ENCODE data around the gene DYSF. TPM values are rescaled to one million over a fixed set of nuclear protein-coding genes. Genes with fewer than 3 reads are reported as not detected.
A peak's percentile ranks its signal among the peaks of the same experiment; 100 is the strongest.

The DYSF gene
- total and polyA plus RNA-seq, 8 donors, result 17.8 to 71.4 (median 21.6) TPM

DNA sequence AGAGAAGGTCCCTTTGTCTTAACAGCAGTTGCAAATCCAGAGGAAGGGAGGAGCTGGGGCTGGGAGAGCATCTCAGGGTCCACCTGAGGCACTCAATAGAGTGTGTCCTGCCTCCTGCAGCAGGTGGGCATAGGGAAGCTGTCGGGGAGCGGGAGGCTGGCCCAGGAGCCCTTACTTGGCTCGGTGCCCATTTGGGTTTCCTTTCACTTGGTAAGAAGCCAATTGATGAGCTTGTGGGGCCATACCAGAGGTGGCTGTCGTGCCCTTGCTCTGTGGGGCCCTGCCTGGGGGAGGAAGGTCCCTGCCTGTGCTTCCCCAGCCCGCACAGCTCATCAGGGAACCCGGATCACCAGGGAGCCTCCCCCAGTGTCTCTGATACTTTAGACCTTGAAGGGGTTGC lies 229.7 kb downstream of the DYSF start:
- H3K27me3 ChIP-seq, result no peaks in the 10 kb centered on the region
- ATAC-seq (no peak), DNase-seq (peak in 1 of 4 donors; percentile 30)
- no peak overlapping the region for H3K4me3 ChIP-seq
- H3K27ac ChIP-seq, result no peak overlapping the region
- H3K36me3 ChIP-seq, result peaks cover 0 to 95% of the 10 kb centered on the region in 2 donors
- TF ChIP-seq, protein P1, sequence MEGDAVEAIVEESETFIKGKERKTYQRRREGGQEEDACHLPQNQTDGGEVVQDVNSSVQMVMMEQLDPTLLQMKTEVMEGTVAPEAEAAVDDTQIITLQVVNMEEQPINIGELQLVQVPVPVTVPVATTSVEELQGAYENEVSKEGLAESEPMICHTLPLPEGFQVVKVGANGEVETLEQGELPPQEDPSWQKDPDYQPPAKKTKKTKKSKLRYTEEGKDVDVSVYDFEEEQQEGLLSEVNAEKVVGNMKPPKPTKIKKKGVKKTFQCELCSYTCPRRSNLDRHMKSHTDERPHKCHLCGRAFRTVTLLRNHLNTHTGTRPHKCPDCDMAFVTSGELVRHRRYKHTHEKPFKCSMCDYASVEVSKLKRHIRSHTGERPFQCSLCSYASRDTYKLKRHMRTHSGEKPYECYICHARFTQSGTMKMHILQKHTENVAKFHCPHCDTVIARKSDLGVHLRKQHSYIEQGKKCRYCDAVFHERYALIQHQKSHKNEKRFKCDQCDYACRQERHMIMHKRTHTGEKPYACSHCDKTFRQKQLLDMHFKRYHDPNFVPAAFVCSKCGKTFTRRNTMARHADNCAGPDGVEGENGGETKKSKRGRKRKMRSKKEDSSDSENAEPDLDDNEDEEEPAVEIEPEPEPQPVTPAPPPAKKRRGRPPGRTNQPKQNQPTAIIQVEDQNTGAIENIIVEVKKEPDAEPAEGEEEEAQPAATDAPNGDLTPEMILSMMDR (IDR thresholded peaks at IDR 0.05), result no peak
- no peaks in the 10 kb centered on the region for H3K4me1 ChIP-seq
- intact Hi-C loops (cut with DNase I), result no loop called here
- H3K9me3 ChIP-seq, result no peaks in the 10 kb centered on the region

DNA sequence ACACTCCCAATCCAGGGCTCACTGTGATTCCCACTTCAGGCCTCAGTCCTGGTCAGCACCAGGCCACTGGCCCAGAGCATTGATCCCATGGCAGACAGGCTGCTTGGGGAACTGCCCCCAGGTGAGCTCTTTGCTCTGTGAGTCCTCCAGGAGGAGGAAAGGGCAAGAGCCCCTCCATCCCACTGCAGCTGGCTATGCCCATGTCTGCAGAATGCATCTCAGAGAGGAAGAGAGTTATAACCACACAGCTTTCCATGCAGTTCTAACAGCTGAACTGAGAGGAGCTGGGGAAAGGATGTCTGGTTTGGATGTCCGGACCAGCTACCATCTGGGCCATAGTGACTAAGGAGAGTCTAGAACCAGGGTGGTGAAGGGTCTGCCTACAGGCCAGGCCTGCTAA lies 230.3 kb downstream of the DYSF start:
- Histone ChIP-seq H3K36me3 (peaks cover 0 to 100% of the 10 kb centered on the region in 2 donors), H3K4me3 (no peak overlapping the region), H3K4me1 (no peaks in the 10 kb centered on the region), H3K27me3 (no peaks in the 10 kb centered on the region), H3K9me3 (no peaks in the 10 kb centered on the region), H3K27ac (no peak overlapping the region)
- DNase-seq (peak in 1 of 4 donors; percentile 8), ATAC-seq (no peak)
- TF ChIP-seq, protein P1 (IDR thresholded peaks at IDR 0.05), result no peak
- intact Hi-C loops (cut with DNase I), result no loop called here

DNA sequence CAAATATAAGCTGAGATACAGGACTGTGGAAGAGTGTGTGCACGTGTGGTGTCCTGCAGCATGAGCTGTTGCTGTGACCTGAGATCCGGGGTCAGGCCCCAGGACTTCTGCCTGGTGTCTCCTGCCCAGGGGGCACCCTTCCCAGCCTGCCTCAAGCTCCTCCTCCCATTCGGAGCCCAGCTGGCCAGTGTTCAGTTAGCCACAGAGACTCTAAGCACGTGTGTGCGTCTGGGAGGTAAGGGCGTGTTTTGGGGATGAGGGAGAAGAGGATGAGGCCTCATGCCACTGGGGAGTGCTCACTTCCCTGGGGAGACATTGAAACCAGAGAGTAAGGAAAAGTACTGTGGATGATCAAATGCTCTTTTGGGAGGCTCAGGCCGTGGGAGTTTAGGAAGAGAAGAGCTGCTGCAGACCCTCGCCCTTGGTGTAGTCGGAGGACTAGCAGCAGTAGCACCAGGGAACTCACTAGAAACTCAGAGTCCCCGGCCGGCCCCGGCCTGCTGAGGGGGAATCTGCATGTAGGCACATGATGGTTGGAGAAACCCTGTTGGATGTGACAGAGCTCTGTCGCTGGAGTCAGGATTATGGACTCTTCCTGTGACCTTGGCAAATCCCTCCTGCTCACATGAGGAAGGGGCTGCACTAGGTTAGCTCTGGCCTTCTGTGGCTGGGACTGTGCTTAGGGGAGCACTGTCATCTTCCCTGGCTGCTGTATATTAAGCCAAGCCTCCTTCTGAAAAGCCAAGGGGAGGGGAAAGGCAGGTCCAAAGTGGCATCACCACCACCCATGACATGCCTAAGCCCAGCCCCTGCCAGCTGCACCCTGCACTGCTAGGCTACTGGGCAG lies 231.1 kb downstream of the DYSF start:
- H3K9me3 ChIP-seq, result no peaks in the 10 kb centered on the region
- H3K36me3 ChIP-seq, result peaks cover 0 to 100% of the 10 kb centered on the region in 2 donors
- ATAC-seq (no peak), DNase-seq (peak in 1 of 4 donors; percentile 22)
- H3K4me3 ChIP-seq, result no peak overlapping the region
- no peaks in the 10 kb centered on the region for H3K27me3 ChIP-seq
- no peak overlapping the region for H3K27ac ChIP-seq
- intact Hi-C loops (cut with DNase I), result no loop called here
- TF ChIP-seq, protein P1 (IDR thresholded peaks at IDR 0.05), result no peak
- no peaks in the 10 kb centered on the region for H3K4me1 ChIP-seq

DNA sequence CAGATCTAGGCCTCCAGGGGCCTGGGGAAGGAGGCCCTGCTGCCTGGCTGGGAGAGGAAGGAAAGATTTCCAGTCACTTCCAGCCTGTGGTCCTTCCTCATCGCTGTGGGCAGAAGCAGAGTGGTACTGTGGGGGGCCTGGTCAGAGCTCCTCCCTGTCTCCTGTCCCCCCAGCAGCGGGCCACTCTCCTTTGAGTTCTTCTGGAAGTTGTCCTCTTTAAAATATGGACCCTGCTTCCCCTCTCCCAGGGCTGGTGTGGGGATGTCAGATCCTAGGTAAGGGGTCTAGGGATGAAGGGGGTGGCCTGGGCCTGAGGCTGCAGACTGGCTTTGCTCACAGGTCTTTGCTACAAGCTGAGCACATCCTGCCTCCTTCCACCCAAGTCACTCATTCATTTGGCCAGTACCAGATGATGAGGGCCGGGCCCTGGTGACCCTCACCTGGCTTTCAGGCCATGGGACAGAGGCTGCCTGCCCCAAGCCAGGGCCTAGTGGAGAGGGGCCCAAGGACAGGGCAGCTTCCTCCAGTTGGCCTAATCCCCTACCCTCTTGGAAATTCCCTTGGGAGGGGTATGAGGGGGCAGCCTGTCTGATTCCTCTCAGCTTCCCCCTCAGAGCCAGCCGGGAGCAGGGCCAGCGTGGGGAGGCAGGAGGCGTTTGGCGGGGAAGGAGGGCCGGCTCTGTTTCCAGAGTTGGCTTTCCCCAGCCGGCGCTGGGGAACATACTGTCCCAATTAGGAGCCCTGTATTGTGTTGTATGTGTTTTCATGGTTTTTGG lies 231.9 kb downstream of the DYSF start:
- ATAC-seq, result no peak
- Histone ChIP-seq H3K27me3 (no peaks in the 10 kb centered on the region), H3K4me3 (no peak overlapping the region), H3K9me3 (no peaks in the 10 kb centered on the region), H3K27ac (no peak overlapping the region), H3K4me1 (no peaks in the 10 kb centered on the region), H3K36me3 (peaks cover 0 to 97% of the 10 kb centered on the region in 2 donors)
- TF ChIP-seq, protein P1 (IDR thresholded peaks at IDR 0.05), result no peak
- intact Hi-C loops (cut with DNase I), result no loop called here
- DNase-seq, result peak in 1 of 4 donors; percentile 30

Measured in left lung (tissue), 10 donors.